Activated CD4-positive, alpha-beta T cell treated with anti-CD3 and anti-CD28 coated beads for 1 hour (primary cell): Measurements from ENCODE around the gene TSHZ2.
"Not testable (repeated sequence)": the region's sequence is repeated elsewhere in the genome, so short reads cannot be mapped to it uniquely, and the experiment has no call there.

Experiments used
- DNase-seq: peaks from one replicate; pipeline ENCODE4 v3.0.0-alpha.2; 2020

Gene TSHZ2

DNA sequence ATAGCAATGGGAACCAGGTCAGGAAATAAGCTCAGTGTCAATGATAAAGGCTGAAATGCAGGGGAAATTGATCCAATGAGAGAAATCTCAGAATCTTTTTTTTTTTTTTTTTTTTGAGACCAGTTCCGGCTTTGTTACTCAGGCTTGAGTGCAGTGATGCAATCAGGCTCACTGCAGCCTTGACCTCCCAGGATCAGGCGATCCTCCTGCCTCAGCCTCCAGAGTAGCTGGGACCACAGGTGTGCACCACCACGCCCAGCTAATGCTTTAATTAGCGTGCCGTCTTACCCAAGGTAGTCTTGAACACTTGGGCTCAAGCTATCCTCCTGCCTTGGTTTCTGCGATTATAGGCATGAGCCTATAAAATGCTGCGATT lies 325.0 kb downstream of the TSHZ2 start:
- DNase-seq, result no peak

- DNase-seq, result no peak
These were observed 326.1 kb downstream of the TSHZ2 start for GRCh38 chr20:53298260-53298659.

DNA sequence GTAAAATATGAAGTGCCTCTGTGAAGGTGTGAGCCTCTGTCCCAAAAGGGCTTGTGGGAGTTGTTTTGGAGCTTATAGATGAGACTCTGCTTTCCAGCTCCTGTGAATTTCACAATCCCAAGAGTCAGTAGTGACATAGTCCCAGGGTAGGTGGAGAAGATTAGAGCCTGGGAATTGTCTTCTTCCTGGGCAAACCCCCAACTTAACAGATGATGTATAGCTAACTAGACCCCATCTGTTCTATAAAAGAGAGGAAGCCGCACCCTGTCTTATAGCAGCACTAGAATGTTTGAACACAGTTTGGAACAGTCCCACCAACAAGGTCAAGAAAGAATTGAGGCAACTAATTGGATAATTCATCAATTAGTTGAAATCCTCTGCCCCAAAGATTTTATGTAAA lies 326.8 kb downstream of the TSHZ2 start:
- DNase-seq, result no peak

GRCh38 chr20:53299831-53300230 lies 327.7 kb downstream of the TSHZ2 start:
- DNase-seq, result no peak

DNA sequence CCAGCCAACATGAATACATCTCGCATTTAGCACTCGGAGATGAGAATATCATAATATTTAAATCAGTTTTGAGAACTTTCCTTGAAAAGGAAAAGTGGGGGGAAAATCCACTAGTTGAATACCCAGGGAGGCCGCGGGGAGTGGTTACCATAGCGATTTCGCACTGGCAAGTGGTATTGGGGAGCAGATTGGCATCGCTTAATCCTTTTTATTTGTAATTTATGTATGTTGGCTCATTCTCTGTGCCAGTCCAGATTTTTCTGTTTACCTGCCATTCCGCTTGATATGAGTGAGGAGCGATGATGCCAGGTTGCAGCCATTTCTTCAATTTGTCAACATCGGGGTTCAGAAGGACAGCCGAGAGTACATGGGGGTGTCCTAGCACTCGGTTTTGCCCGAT lies 329.7 kb downstream of the TSHZ2 start:
- DNase-seq, result no peak

DNA sequence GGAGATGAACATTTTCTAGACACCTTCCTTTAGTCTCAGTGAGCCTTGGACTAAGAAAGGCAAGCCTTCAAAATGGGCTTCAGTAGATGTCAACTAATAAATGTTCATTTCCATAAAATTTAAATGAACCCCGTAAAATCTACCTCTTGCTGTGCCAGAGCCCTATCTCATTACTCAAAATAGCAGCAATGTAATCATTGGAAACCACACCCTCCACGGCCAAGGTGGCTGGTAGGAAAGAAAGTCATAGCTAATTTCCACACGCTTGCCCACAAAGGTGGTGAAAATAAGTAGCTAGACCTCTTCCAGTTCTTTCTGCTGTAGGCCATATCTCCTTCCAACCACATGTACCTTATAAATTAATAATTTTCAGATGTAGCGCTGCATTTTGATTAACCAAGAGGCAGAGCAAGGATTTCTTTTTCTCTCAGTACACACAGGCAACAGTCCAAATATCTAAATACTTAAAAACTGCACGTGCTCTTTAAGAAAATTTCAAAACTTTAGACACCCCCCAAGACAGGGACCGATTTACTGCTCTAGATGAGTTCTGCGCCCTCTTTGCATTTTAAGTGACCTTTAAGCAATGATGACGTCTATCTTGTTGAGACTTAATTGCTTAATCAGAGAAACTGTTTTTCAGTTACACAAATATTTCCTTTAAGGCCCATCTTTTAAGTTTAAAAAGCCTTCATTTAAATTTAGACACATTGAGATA lies 330.7 kb downstream of the TSHZ2 start:
- DNase-seq, result no peak

- no peak for DNase-seq
These were observed 331.2 kb downstream of the TSHZ2 start for GRCh38 chr20:53303413-53303760.

DNA sequence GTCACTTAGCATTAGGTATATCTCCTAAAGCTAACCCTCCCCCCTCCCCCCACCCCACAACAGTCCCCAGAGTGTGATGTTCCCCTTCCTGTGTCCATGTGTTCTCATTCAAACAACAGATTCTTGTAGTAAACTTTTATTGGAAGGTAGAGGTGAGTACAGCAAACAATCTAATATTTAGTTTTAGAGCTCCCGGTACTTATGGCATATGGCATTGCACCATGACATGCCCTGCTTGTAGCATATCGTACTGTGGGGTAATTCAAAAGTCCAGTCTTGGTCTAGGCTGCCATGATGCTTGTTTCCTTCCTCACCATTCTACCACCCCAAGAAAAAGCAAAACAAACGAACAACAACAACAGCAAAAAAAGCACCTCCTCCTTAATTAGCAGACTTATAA lies 332.0 kb downstream of the TSHZ2 start:
- no peak for DNase-seq

- DNase-seq, result no peak
These were observed 334.1 kb downstream of the TSHZ2 start for GRCh38 chr20:53306192-53306805.

- no peak for DNase-seq
These were observed 335.9 kb downstream of the TSHZ2 start for GRCh38 chr20:53307964-53308597.

DNA sequence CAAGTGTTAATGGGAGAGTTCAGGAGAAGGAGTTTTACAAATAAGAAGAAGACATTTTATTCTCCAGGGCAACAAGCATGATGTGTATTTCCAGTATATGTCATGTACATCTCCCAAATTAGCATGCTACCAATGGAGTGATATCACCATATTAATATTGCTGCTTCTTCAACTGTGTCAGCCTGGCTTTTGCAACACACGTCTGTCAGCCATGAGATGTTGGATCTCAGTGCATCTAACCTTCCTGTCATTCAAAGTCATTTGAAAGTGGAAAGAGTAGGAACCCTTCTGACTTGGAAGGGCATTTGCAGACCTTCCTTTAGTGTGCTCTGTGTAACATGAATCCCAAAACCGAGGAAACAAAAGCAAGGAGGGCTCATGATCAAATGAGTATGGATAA lies 337.4 kb downstream of the TSHZ2 start:
- no peak for DNase-seq

- DNase-seq, result no peak
These were observed 340.8 kb downstream of the TSHZ2 start for GRCh38 chr20:53312957-53313356.

DNA sequence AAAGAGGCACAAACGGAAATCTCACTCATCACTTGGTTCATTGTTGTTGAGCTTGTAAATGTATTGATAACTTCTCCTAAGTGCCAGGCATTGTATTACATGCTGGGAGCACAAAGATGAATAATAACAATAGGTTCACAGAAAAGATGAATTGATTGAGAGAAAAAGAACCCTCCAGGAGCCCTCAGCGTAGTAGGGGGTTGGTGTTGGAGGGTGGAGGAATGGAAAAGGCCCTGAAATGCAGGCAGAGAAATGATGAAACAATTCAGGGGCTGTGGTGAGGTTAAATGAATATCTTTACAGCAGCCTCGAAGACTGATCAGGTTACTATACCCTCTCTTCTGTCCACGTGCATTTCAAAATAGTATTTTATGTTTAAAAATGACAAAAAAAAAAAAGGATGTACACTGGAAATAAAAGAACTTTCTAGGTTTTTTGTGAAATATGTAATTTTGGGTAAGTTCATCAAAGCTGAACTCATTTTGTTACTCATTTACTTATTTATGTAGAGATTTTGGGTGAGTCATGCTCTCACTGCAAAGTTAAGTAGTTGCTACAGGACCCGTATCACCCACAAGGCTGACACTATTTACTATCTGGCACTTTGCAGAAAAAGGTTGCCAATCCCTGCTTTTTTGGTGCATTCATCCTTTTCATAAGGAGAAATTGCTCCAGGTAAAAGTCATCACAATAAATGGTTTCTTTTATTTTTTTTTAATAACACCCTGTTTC lies 344.2 kb downstream of the TSHZ2 start:
- DNase-seq, result no peak

DNA sequence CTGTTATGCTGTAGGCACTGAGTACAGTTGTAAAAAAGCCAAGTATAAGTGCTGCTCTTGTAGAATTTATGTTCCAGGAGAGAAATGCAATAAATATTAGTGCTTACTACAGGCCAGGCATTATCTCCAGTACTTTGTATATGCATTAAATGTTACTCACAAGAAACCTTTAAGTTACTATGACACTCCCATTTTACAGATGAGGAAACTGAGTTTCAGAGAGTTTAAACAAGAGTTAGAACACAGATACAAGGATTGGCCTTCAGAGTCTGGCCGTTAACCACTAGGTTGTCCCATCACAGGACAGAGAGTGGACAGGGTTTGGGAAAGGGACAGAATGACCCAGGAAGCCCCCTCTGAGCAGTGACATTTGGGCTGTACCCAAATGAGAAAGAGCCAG lies 347.0 kb downstream of the TSHZ2 start:
- DNase-seq, result no peak

DNA sequence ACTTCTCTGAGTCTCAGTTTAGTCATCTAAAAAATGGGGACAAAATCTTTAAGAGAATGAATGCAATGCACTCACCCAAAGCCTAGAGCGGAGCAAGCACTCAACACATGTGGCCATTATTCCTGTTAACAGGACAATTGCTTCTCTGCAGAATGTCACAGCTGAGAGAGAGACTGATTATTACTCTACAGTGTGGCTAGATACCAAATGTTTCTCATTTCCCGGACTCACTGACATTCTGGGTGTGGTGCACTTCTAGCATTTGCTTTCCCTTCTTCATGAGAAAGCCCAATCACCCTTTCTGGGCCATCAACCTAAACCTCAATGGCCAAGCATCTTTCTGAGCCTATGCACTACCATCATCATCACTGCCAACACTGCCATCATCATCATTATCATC lies 347.6 kb downstream of the TSHZ2 start:
- no peak for DNase-seq

GRCh38 chr20:53320701-53321100 lies 348.5 kb downstream of the TSHZ2 start:
- no peak for DNase-seq

- no peak for DNase-seq
These were observed 349.4 kb downstream of the TSHZ2 start for GRCh38 chr20:53321596-53321995.

GRCh38 chr20:53322651-53323050 lies 350.5 kb downstream of the TSHZ2 start:
- no peak for DNase-seq

DNA sequence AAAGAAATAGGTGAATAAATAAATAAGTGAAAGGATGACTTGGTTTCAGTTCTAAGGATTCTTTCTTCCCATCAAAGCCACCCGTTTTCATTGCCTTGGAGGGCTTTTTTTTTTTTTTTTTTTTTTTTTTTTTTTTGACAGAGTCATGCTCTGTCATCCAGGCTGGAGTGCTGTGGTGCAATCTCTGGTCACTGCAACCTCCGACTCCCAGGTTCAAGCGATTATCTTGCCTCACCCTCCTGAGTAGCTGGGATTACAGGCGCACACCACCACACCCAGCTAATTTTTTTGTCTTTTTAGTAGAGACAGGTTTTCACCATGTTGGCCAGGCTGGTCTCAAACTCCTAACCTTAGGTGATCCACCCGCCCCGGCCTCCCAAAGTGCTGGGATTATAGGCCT lies 351.3 kb downstream of the TSHZ2 start:
- DNase-seq, result not testable (repeated sequence)

GRCh38 chr20:53324816-53325215 lies 352.7 kb downstream of the TSHZ2 start:
- DNase-seq, result no peak

- DNase-seq, result no peak
These were observed 356.8 kb downstream of the TSHZ2 start for GRCh38 chr20:53328961-53329360.

DNA sequence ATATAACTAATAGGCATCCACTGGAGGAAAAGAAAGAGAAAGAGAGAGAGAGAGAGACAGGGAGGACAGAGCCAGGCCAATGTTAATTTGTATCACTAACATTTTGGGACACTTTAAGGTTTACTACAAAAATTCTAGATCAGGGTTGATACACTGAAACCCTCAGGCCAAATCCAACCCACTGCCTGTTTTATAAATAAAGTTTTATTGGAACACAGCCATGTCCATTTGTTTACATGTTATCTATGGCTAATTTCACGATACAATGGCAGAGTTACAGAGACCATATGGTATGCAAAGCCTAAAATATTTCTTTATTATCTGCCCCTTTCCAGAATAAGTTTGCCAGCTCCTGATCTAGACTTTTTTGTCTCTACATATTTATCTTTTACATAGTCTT lies 357.6 kb downstream of the TSHZ2 start:
- no peak for DNase-seq

- no peak for DNase-seq
These were observed 358.5 kb downstream of the TSHZ2 start for GRCh38 chr20:53330601-53331140.
